Gastroesophageal sphincter (tissue), 4 donors: ENCODE measurements around the gene TBCD. TPM values are rescaled to one million over a fixed set of nuclear protein-coding genes. Genes with fewer than 3 reads are reported as not detected.

Experiments used
- ATAC-seq: fragments of 150-250 bp; one replicate; pipeline ENCODE4 v1.9.1; 2016; ENCODE audit warnings: mild to moderate bottlenecking, moderate library complexity
- H3K27ac ChIP-seq, 4 donors: fragments of 200-600 bp; sonication (generic) in 3 of 4; 1 replicate in 3 of 4; 2 replicates in 1 of 4; pipeline ENCODE4 v1.5.1; 2016 to 2019
- H3K27me3 ChIP-seq: fragments of 200-600 bp; sonication (generic); one replicate; pipeline ENCODE4 v1.5.1; 2019
- H3K36me3 ChIP-seq, 2 donors: fragments of 200-600 bp; sonication (generic); one replicate each; pipeline ENCODE4 v1.5.1; 2019; ENCODE audit warnings: control low read depth in 1 of 2
- H3K4me1 ChIP-seq, 3 donors: fragments of 200-600 bp; sonication (generic); 1 replicate in 2 of 3; 2 replicates in 1 of 3; pipeline ENCODE4 v1.5.1; 2016 to 2019; ENCODE audit warnings: control low read depth in 2 of 3
- H3K4me3 ChIP-seq, 2 donors: fragments of 200-600 bp; sonication (generic); one replicate each; pipeline ENCODE4 v1.5.1; 2019; ENCODE audit warnings: mild to moderate bottlenecking in 1 of 2, moderate library complexity in 1 of 2
- H3K9me3 ChIP-seq, 3 donors: fragments of 200-600 bp; sonication (generic); one replicate each; pipeline ENCODE4 v1.5.1; 2017 to 2019; ENCODE audit warnings: control low read depth in 2 of 3
- EP300 ChIP-seq: sonication (generic); formaldehyde crosslinking; IDR thresholded peaks from one replicate; pipeline ENCODE4 v1.6.1; 2017; ENCODE audit warnings: antibody characterized with exemption, mild to moderate bottlenecking
- POLR2A ChIP-seq, 2 donors: fragments of 450-650 bp; IDR thresholded peaks; one replicate each; pipeline ENCODE4 v1.6.1; 2017; ENCODE audit warnings: antibody characterized with exemption in 2 of 2, mild to moderate bottlenecking in 2 of 2, moderate library complexity in 1 of 2
- POLR2AphosphoS5 ChIP-seq: sonication (generic); formaldehyde crosslinking; IDR thresholded peaks from one replicate; pipeline ENCODE4 v1.6.1; 2017; ENCODE audit warnings: antibody characterized with exemption
- WGBS, 2 donors: methylation state at CpG; one replicate each; pipeline ENCODE4 v1.1.5; 2018; ENCODE audit warnings: low coverage in 1 of 2; 5-methylcytosine and 5-hydroxymethylcytosine counted together
- total RNA-seq, 4 donors: library from RNA; depleted of rRNA; stranded (reverse); fragments of >200 nt; gene quantifications; one replicate each; pipeline ENCODE4 v1.1.0, GENCODE V29; 2016
- TF ChIP-seq, protein P1 (sequence below), 4 experiments: fragments of 200-600 bp in 2 of 4; fragments of 450-650 bp in 2 of 4; sonication (generic) in 1 of 4; IDR thresholded peaks; one replicate each; pipeline ENCODE4 v1.5.1; 2017 to 2019; ENCODE audit warnings: antibody characterized with exemption in 4 of 4, mild to moderate bottlenecking in 2 of 4, moderate library complexity in 2 of 4

The TBCD gene
- total RNA-seq, 4 donors from 2014 or later: 32.0 to 57.8 (median 47.0) TPM

DNA sequence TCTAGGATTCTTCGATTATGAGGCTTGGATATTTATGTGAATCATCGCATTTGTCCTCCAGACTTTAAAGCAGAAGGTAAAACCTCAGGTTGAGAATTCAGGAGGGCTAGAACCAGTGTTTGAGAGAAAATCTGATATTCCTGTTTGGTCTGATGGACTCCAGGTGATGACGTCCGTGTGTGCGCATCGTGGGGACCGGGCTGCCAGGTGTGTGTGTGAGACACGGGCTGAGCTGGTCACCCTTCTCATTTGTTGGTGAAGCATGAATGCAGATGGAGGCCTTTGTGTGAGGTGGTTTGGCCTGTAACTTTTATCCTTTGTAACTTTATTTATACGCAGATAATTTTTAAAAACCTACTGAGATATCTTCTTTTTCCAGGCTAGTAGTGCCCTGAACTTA, 45.2 kb downstream of the TBCD start:
- H3K27me3 ChIP-seq: no peaks in the 10 kb centered on the region
- WGBS, 2 donors: 92% methylated on average over 8 to 9 of the region's 9 CpGs
- ATAC-seq: no peak
- no peaks in the 10 kb centered on the region for H3K9me3 ChIP-seq
- H3K4me1 ChIP-seq: peaks cover 0 to 27% (median 6%) of the 10 kb centered on the region in 3 donors
- no peak overlapping the region for H3K27ac ChIP-seq
- no peak overlapping the region for H3K4me3 ChIP-seq
- H3K36me3 ChIP-seq: peaks cover 0 to 44% of the 10 kb centered on the region in 2 donors
- TF ChIP-seq EP300 (no peak), POLR2AphosphoS5 (no peak), POLR2A (IDR thresholded peaks at IDR 0.05) (no peak)
- TF ChIP-seq, protein P1, sequence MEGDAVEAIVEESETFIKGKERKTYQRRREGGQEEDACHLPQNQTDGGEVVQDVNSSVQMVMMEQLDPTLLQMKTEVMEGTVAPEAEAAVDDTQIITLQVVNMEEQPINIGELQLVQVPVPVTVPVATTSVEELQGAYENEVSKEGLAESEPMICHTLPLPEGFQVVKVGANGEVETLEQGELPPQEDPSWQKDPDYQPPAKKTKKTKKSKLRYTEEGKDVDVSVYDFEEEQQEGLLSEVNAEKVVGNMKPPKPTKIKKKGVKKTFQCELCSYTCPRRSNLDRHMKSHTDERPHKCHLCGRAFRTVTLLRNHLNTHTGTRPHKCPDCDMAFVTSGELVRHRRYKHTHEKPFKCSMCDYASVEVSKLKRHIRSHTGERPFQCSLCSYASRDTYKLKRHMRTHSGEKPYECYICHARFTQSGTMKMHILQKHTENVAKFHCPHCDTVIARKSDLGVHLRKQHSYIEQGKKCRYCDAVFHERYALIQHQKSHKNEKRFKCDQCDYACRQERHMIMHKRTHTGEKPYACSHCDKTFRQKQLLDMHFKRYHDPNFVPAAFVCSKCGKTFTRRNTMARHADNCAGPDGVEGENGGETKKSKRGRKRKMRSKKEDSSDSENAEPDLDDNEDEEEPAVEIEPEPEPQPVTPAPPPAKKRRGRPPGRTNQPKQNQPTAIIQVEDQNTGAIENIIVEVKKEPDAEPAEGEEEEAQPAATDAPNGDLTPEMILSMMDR (IDR thresholded peaks at IDR 0.05): no peak

DNA sequence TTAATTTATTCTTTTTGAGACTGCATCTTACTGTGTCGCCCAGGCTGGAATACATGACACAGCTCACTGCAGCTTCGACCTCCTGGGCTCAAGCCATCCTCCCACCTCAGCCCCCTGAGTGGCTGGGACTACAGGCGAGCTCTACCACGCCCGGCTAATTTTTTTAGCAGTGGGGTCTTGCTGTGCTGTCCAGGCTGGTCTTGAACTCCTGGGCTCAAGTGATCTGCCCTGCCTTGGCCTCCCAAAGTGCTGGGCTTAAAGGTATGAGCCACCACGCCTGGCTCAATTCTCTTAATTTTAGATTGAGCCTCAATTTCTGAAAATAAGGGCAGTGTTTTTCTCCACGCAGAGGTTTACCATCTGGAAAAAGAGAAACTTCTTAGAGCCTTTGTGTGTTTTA, 46.9 kb downstream of the TBCD start:
- Histone ChIP-seq H3K9me3 (no peaks in the 10 kb centered on the region), H3K4me1 (peaks cover 0 to 24% (median 6%) of the 10 kb centered on the region in 3 donors), H3K36me3 (peaks cover 0 to 44% of the 10 kb centered on the region in 2 donors), H3K4me3 (no peak overlapping the region), H3K27ac (no peak overlapping the region), H3K27me3 (no peaks in the 10 kb centered on the region)
- TF ChIP-seq EP300 (no peak), POLR2A (IDR thresholded peaks at IDR 0.05) (no peak), POLR2AphosphoS5 (no peak)
- TF ChIP-seq, protein P1 (IDR thresholded peaks at IDR 0.05): no peak
- no peak for ATAC-seq
- 97 to 100% methylated on average over 1 to 7 of the region's 7 CpGs for WGBS, 2 donors

DNA sequence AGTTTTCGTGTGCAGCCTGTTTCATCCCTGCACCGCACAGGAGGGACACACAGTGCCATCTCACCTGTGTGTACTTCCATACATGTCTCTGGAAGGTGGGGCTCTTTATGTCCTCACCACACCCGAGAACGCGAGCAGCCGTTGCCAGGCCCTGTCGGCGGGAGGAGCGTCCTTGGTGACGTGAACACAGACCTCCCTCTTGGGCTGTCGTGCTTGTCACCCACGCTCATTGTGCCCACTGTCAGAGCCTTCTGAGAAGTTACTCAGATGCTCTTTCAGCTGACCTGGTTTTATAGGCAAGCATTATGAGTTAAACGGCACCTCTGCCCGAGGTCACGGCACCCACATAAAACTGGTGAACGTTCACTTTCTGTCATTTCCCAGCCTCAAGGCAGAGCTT, 47.7 kb downstream of the TBCD start:
- H3K9me3 ChIP-seq: no peaks in the 10 kb centered on the region
- peaks cover 0 to 24% (median 6%) of the 10 kb centered on the region in 3 donors for H3K4me1 ChIP-seq
- no peaks in the 10 kb centered on the region for H3K27me3 ChIP-seq
- peaks cover 0 to 44% of the 10 kb centered on the region in 2 donors for H3K36me3 ChIP-seq
- H3K4me3 ChIP-seq: no peak overlapping the region
- WGBS, 2 donors: 89 to 91% methylated on average over 3 to 8 of the region's 16 CpGs
- H3K27ac ChIP-seq: no peak overlapping the region
- ATAC-seq: no peak
- TF ChIP-seq, protein P1 (IDR thresholded peaks at IDR 0.05): no peak
- TF ChIP-seq POLR2AphosphoS5 (no peak), POLR2A (IDR thresholded peaks at IDR 0.05) (no peak), EP300 (no peak)

DNA sequence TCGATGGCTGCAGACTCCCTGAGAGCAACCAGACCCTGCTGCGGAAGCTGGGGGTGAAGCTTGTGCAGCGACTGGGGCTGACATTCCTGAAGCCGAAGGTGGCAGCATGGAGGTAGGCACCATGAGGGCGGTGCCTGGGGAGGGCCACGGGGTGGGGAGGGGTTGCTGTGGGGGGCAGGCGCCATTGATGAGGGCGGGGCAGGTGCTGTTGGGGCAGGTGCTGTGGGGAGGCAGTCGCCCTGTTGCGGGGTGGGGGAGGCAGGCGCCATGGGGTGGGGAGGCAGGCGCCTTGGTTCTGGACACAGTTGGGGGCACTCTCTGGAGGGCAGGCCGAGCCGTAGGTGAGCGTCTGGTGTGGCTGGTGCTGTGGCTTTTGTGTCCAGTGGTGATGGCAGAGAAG, 49.0 kb downstream of the TBCD start:
- WGBS, 2 donors: 91% methylated on average over 7 of the region's 15 CpGs; no CpG with 5 or more reads in 1 of the 2 donors
- no peak for TF ChIP-seq POLR2A (IDR thresholded peaks at IDR 0.05)
- Histone ChIP-seq H3K27me3 (no peaks in the 10 kb centered on the region), H3K4me3 (no peak overlapping the region), H3K27ac (no peak overlapping the region), H3K4me1 (peaks cover 0 to 25% (median 13%) of the 10 kb centered on the region in 3 donors), H3K9me3 (no peaks in the 10 kb centered on the region), H3K36me3 (peaks cover 0 to 42% of the 10 kb centered on the region in 2 donors)
- ATAC-seq: no peak

DNA sequence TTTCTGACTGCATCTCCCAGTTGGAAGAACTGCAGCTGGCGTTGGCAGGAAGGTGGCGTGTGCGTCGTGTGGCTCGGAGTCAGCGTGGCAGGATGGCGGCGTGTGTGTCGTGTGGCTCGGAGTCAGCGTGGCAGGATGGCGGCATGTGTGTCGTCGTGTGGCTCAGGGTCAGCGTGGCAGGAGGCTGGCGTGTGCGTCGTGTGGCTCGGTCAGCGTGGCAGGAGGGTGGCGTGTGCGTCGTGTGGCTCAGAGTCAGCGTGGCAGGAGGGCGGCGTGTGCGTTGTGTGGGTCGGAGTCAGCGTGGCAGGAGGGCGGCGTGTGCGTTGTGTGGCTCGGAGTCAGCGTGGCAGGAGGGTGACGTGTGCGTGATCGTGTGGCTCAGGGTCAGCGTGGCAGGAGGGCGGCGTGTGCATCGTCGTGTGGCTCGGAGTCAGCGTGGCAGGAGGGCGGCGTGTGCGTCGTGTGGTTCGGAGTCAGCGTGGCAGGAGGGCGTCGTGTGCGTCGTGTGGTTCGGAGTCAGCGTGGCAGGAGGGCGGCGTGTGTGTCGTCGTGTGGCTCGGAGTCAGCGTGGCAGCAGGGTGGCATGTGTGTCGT, 49.6 kb downstream of the TBCD start:
- WGBS, 2 donors: 94 to 97% methylated on average over 13 to 26 of the region's 63 CpGs
- H3K36me3 ChIP-seq: peaks cover 0 to 44% of the 10 kb centered on the region in 2 donors
- no peak for ATAC-seq

DNA sequence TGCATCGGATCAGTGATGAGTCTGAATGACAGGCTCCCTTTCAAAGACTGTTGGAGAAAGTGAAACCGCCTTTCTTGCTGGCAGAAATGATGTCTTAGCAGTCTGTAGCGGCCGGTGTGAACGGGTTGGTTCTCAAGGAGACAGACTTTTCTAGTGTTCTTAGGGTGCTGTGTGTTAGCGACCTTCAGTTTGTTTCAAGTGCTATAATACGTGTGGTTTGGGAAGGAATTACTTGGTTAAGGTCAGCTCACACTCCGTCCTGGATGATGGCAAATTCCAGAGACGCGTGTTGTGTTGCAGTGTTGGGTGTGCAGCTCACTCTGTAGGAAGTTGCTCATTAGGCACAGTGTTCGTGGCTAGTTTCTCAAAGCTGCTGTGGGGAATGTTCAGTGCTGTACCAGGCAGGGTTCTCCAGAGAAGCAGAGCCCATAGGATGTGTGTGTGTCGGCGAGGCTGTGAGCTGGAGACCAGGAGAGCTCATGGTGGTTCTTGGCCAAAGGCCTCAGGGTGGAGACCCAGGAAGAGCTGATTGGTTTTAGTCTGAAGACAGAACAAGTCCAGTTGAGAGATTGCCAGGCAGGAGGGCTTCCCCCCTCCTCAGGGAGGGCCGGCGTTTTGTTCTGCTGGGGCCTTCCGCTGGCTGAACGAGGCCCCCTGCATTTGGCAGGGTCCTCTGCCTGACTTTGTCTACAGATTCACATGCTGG, 50.4 kb downstream of the TBCD start:
- peaks cover 0 to 48% of the 10 kb centered on the region in 2 donors for H3K36me3 ChIP-seq
- WGBS, 2 donors: 75 to 78% methylated on average over 8 of the region's 17 CpGs
- ATAC-seq: no peak
- no peaks in the 10 kb centered on the region for H3K27me3 ChIP-seq
- no peaks in the 10 kb centered on the region for H3K9me3 ChIP-seq
- H3K27ac ChIP-seq: peak overlapping the region in 2 of 4 donors; percentile 6 to 56
- TF ChIP-seq POLR2A (IDR thresholded peaks at IDR 0.05): no peak
- no peak for TF ChIP-seq EP300
- no peak for TF ChIP-seq POLR2AphosphoS5
- TF ChIP-seq, protein P1 (IDR thresholded peaks at IDR 0.05): no peak
- H3K4me3 ChIP-seq: no peak overlapping the region
- H3K4me1 ChIP-seq: peaks cover 0 to 38% (median 13%) of the 10 kb centered on the region in 3 donors

More for the DNA sequence above, 49.6 kb downstream of the TBCD start:
- H3K9me3 ChIP-seq: no peaks in the 10 kb centered on the region
- H3K27ac ChIP-seq: no peak overlapping the region
- no peak for TF ChIP-seq POLR2AphosphoS5
- TF ChIP-seq EP300: no peak
- no peak overlapping the region for H3K4me3 ChIP-seq
- peaks cover 0 to 30% (median 13%) of the 10 kb centered on the region in 3 donors for H3K4me1 ChIP-seq
- no peaks in the 10 kb centered on the region for H3K27me3 ChIP-seq
